Measurements from ENCODE around the gene PRICKLE2.

Gene PRICKLE2

GRCh38 chr3:64218746-64219145 lies 6.5 kb downstream of the PRICKLE2 start:
- no peak for DNase-seq

GRCh38 chr3:64218329-64218728 lies 6.9 kb downstream of the PRICKLE2 start:
- no peak for DNase-seq

GRCh38 chr3:64216274-64217147 lies 8.8 kb downstream of the PRICKLE2 start:
- no peak for DNase-seq

GRCh38 chr3:64215559-64215958 lies 9.7 kb downstream of the PRICKLE2 start:
- DNase-seq = no peak

DNA sequence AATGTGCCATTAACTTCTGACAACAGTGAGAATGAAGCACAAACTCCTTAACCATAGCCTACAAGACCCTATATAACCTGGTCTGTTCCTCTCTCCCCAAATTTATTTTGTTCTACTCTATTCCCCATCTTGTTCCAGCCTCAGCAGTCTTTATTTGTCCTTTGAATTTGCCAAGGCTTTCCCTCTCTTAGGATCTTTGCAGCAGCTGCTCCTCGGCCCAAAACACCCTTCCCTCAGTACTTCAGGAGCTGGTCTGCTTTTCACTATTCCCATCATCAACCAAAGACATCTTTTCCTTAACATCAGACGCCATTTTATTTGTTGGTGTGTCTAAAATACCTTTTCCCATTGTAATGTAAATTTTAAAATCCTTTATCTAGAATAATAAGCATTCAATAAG lies 10.2 kb downstream of the PRICKLE2 start:
- no peak for DNase-seq

DNA sequence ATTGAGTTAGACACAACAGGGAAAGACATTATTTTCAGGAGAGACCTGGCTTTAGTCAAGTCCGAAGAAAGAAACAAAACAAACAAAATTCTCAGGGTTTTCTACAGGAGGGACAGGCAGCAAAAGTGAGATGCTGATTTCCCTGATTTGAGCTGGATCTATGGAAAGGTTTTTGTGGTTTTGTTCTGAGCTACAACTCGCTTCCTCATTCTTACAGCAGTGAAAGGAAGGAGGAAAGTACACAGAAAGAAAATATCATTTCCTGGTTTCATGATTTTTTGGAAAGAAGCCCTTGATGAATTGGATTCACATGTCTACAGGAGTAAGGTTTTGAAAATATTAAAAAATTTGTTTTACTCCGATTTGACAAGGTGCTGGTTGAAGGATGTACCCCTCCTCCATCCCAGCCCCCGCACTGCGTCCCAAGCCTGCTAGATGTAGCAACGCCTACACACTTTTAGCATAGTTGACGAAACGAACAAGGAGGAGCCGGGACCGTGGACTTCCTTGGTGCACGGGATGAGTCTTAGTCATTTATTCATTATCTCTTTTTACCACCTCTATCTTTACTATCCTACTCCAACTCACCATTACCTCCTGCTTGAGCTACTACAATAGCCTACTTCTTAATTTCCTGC lies 10.8 kb downstream of the PRICKLE2 start:
- DNase-seq = no peak

GRCh38 chr3:64213962-64214379 lies 11.3 kb downstream of the PRICKLE2 start:
- DNase-seq = no peak

DNA sequence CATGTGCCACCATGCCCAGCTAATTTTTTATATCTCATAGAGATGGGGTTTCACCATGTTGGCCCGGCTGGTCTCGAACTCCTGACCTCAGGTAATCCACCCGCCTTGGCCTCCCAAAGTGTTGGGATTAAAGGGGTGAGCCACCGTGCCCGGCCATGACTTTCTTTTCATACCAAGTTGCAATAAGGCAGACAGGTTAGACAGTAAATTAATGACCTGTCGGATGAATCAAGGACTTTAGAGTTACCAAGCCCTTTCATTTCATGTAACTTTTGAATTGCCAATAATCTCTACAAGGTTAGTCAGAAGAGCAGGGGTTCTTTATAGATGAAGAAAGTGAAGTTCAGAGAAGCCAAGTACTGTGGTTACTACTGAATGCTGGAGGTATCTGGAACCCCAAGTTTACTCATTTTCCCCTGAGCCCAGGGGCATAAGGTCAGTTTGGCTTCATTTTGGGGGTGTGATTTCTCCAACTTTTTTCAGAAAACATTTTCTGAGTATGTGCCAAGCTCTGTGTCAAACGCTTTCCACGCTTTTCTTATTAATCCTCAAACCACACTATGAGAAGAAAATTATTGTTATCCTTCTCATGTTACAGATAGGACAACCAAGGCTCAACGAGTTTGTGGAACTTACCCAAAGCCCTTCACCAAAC lies 11.9 kb downstream of the PRICKLE2 start:
- no peak for DNase-seq

DNA sequence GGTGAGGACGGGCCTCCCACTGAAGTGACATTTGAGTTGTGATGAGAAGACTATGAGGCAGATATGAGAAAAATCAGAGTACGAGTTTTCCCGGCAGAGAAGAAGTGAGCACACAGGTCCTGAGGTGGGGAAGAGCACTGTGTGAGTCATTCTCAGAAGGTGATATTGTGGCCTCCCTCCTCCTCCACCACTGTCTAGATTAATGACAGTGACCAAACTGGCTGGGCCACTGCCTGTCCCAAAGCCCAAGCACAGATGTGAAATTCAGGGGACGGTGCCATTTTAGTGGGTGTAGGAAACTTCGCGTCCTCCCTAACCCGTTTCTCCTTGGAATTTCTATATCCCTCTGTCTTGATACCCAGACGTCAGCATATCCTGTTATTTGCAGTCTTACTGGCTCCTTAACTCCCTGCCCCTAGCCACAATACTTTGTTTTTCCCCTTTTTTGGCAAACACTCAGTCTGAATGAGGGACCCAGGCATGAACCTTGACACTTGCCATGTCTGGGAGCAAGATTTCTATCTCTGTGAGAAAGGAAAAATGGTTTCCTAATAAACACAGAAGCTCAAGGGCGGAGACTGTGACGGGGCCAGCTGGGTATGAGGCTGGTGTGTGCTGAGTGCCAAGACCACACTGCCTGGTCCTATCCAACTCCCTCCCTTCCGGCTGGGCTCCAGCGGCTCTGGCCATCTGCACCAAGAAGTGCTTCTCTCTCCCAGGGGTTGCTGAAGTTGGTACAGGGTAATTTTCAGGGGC lies 15.2 kb downstream of the PRICKLE2 start:
- no peak for DNase-seq

- DNase-seq = no peak
These were observed 17.8 kb downstream of the PRICKLE2 start for GRCh38 chr3:64207289-64208080.

GRCh38 chr3:64203969-64204908 lies 21.0 kb downstream of the PRICKLE2 start:
- DNase-seq = no peak

GRCh38 chr3:64203216-64203615 lies 22.1 kb downstream of the PRICKLE2 start:
- DNase-seq = no peak

DNA sequence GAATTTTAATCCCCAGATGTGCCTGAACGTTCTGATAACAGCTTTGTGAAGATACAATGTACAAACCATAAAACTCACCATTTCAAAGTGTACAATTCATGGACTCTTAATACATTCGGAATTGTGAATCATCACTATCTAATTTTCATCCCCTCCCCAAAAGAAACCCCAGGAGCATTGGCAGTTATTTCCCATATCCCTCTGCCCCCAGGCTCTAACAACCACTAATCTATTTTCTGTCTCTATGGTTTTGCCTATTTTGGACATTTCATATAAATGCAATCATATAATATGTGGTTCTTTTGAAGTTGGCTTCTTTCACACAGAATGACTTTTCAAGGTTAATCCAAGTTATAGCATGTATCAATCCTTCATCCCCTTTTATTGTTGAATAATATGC lies 25.3 kb downstream of the PRICKLE2 start:
- no peak for DNase-seq

DNA sequence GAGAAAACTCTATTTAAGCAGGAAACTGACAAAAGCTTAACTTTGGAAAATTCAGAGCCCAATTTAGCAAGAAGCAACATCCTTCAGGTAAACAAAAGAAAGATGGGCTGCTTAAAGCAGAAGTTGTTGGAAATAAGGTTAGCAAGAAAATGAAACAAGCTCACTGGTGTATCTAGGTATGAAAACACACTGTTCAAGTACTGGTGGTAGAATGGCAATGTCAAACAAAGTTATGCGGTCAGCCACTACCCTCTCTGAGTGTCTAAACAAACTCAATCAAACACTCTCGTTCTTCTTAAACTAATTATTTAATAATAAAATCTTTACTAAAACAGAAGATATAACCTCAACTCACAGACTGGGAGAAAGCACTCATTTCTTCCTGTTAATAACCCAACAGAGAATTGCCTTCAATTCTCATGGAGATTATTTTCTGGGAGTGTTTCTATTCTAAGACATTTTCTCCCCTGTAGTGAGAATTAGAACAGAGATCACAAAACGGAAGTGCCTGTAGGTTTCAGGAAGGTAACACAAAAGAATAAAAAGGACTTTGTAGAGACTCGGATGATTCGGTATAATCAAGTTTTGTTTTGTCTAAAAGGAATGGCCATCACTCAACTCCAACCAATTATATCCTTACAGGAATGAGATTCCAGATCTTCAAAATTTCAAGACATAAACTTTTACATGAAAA lies 28.9 kb downstream of the PRICKLE2 start:
- no peak for DNase-seq

DNA sequence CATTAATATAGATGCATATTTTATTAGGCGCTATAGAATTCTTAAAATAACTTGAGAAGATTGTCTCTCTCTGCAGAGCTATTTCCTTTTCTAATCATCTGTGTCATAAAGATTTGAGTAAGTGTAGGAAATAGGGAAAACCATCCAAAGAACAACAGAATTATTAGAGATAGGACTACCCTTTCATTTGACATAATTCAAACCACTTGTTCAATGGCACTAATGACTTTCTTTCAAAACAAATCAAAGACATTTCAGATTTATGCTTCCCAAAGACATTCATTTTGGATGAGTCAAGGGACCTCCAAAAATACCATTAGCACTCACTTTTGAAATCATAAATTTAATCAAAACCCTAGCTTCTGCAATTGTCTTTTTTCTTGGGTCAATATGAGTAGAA lies 29.5 kb downstream of the PRICKLE2 start:
- DNase-seq = no peak

GRCh38 chr3:64191822-64192221 lies 33.4 kb downstream of the PRICKLE2 start:
- DNase-seq = no peak

GRCh38 chr3:64190517-64191515 lies 34.5 kb downstream of the PRICKLE2 start:
- no peak for DNase-seq

GRCh38 chr3:64188810-64189560 lies 36.3 kb downstream of the PRICKLE2 start:
- no peak for DNase-seq
